CD14-positive monocyte (primary cell): Measurements from ENCODE around the gene LRRK1. TPM values are rescaled to one million over a fixed set of nuclear protein-coding genes. Genes with fewer than 3 reads are reported as not detected.
A peak's percentile ranks its signal among the peaks of the same experiment; 100 is the strongest.

Experiments
- DNase-seq, 3 donors: peaks; one replicate each; pipeline ENCODE4 v3.0.0-alpha.2; 2011 to 2022
- H2AFZ ChIP-seq: 2 replicates; pipeline ENCODE4 v1.6.0; 2012; ENCODE audit warnings: mild to moderate bottlenecking, low read depth, low read length, inconsistent platforms; ENCODE audit not compliant: insufficient read depth, poor library complexity, severe bottlenecking
- H3K27ac ChIP-seq, 2 donors: 1 replicate in 1 of 2; 2 replicates in 1 of 2; pipeline ENCODE4 v1.5.1; 2012 to 2013; ENCODE audit warnings: low read length in 2 of 2, control low read depth in 1 of 2, inconsistent platforms in 1 of 2, low read depth in 1 of 2, mild to moderate bottlenecking in 1 of 2
- H3K27me3 ChIP-seq, 2 donors: one replicate each; pipeline versions ENCODE4 v1.6.0 to v1.6.1; 2011 to 2013; ENCODE audit warnings: low read length in 2 of 2; ENCODE audit not compliant: control insufficient read depth in 2 of 2, insufficient read depth in 2 of 2
- H3K36me3 ChIP-seq, 2 donors: replicated peaks in 1 of 2; 1 replicate in 1 of 2; 2 replicates in 1 of 2; pipeline versions ENCODE4 v1.5.1 to v1.6.1; 2012 to 2013; ENCODE audit warnings: low read length in 2 of 2, control low read depth in 1 of 2, inconsistent platforms in 1 of 2, mild to moderate bottlenecking in 1 of 2; ENCODE audit not compliant: insufficient read depth in 2 of 2, control insufficient read depth in 1 of 2
- H3K4me1 ChIP-seq, 2 donors: 1 replicate in 1 of 2; 2 replicates in 1 of 2; pipeline versions ENCODE4 v1.5.1 to v1.6.1; 2012 to 2013; ENCODE audit warnings: low read length in 2 of 2, control low read depth in 1 of 2, inconsistent platforms in 1 of 2, mild to moderate bottlenecking in 1 of 2, moderate library complexity in 1 of 2; ENCODE audit not compliant: insufficient read depth in 2 of 2, control insufficient read depth in 1 of 2
- H3K4me2 ChIP-seq: replicated peaks from 2 replicates; pipeline ENCODE3; 2012; ENCODE audit warnings: low read length, moderate library complexity, mild to moderate bottlenecking; ENCODE audit not compliant: poor library complexity, severe bottlenecking; ENCODE audit errors: extremely low read depth
- H3K4me3 ChIP-seq, 3 experiments: fragments of 200-600 bp in 1 of 3; sonication (generic) in 1 of 3; replicated peaks in 1 of 3; 1 replicate in 2 of 3; 2 replicates in 1 of 3; pipeline ENCODE4 v1.5.1; 2011 to 2013; ENCODE audit warnings: low read length in 3 of 3, mild to moderate bottlenecking in 3 of 3, control low read depth in 2 of 3, low read depth in 2 of 3, inconsistent platforms in 1 of 3, moderate library complexity in 1 of 3
- H3K79me2 ChIP-seq: 2 replicates; pipeline ENCODE4 v1.6.0; 2012; ENCODE audit warnings: mild to moderate bottlenecking, control low read depth, inconsistent platforms, low read length, moderate library complexity; ENCODE audit not compliant: insufficient read depth
- H3K9ac ChIP-seq: 2 replicates; pipeline ENCODE4 v1.6.0; 2017; ENCODE audit warnings: low read length, mild to moderate bottlenecking; ENCODE audit not compliant: insufficient read depth, poor library complexity, severe bottlenecking
- H3K9me3 ChIP-seq, 2 donors: replicated peaks in 1 of 2; 1 replicate in 1 of 2; 2 replicates in 1 of 2; pipeline versions ENCODE4 v1.5.1 to v1.6.1; 2012 to 2013; ENCODE audit warnings: low read length in 2 of 2, control low read depth in 1 of 2; ENCODE audit not compliant: control insufficient read depth in 1 of 2, insufficient read depth in 1 of 2
- H4K20me1 ChIP-seq: 2 replicates; pipeline ENCODE4 v1.6.0; 2012; ENCODE audit warnings: mild to moderate bottlenecking, low read length, control low read depth, moderate library complexity; ENCODE audit not compliant: insufficient read depth
- H3K27ac Mint-ChIP-seq, 7 donors: one replicate each; pipeline ENCODE4 v1.8.0; 2020; ENCODE audit warnings: mild to moderate bottlenecking in 7 of 7, mixed read lengths in 7 of 7, moderate library complexity in 6 of 7, inconsistent platforms in 2 of 7
- H3K27me3 Mint-ChIP-seq, 3 donors: one replicate each; pipeline ENCODE4 v1.8.0; 2021 to 2022; ENCODE audit warnings: low read depth in 3 of 3, mild to moderate bottlenecking in 3 of 3, mixed read lengths in 3 of 3, moderate library complexity in 3 of 3, inconsistent platforms in 1 of 3
- H3K36me3 Mint-ChIP-seq, 2 donors: one replicate each; pipeline ENCODE4 v1.8.0; 2020; ENCODE audit warnings: mixed read lengths in 2 of 2, inconsistent platforms in 1 of 2, mild to moderate bottlenecking in 1 of 2
- H3K4me1 Mint-ChIP-seq: one replicate; pipeline ENCODE4 v1.8.0; 2020; ENCODE audit warnings: mild to moderate bottlenecking, mixed read lengths
- H3K4me3 Mint-ChIP-seq, 2 donors: one replicate each; pipeline ENCODE4 v1.8.0; 2020; ENCODE audit warnings: mild to moderate bottlenecking in 2 of 2, mixed read lengths in 2 of 2, moderate library complexity in 1 of 2
- H3K9me3 Mint-ChIP-seq, 7 donors: one replicate each; pipeline ENCODE4 v1.8.0; 2020 to 2022; ENCODE audit warnings: mixed read lengths in 7 of 7, mild to moderate bottlenecking in 6 of 7, moderate library complexity in 6 of 7, inconsistent platforms in 2 of 7
- CTCF ChIP-seq: fragments of 200-600 bp; IDR thresholded peaks from one replicate; pipeline ENCODE4 v1.8.0; 2022; ENCODE audit warnings: antibody characterized with exemption, mild to moderate bottlenecking
- WGBS: methylation state at CpG from one replicate; pipeline ENCODE4 v1.1.5; 2013; ENCODE audit warnings: missing lambda C conversion rate; ENCODE audit not compliant: insufficient coverage; 5-methylcytosine and 5-hydroxymethylcytosine counted together
- intact Hi-C, 2 donors: fragments of 100-400 bp; cut with micrococcal nuclease; formaldehyde crosslinking; loops; one replicate each; pipeline versions ENCODE4 v1.15.0 to v1.15.1; 2023
- polyA plus RNA-seq, 3 donors: library from polyadenylated mRNA; depleted of rRNA in 1 of 3; unstranded in 2 of 3; stranded (reverse) in 1 of 3; fragments of 300-500 nt in 2 of 3; fragments of >200 nt in 1 of 3; fragmentation: Illumina TruSeq in 2 of 3; gene quantifications; 1 replicate in 2 of 3; 2 replicates in 1 of 3; pipeline ENCODE4 v1.2.3, GENCODE V29; 2012 to 2021

LRRK1 gene
- polyA plus RNA-seq, 3 donors, result 1.7 to 18.9 (median 5.4) TPM

- Mint-ChIP-seq H3K4me1 (peaks cover 12% of the 10 kb centered on the region), H3K4me3 (no peak overlapping the region), H3K27me3 (no peaks in the 10 kb centered on the region), H3K27ac (peak overlapping the region in 1 of 7 donors; percentile 25), H3K36me3 (peaks cover 71 to 74% of the 10 kb centered on the region in 2 donors), H3K9me3 (no peaks in the 10 kb centered on the region)
- Histone ChIP-seq H3K4me3 (no peak overlapping the region), H3K79me2 (no peaks in the 10 kb centered on the region), H3K36me3 (peaks cover 35 to 72% of the 10 kb centered on the region in 2 donors), H3K27ac (no peak overlapping the region), H3K27me3 (no peaks in the 10 kb centered on the region), H3K4me1 (peaks cover 8 to 9% of the 10 kb centered on the region in 2 donors), H3K4me2 (no peak overlapping the region), H2AFZ (no peak overlapping the region), H4K20me1 (no peaks in the 10 kb centered on the region), H3K9me3 (no peaks in the 10 kb centered on the region), H3K9ac (no peak overlapping the region)
- DNase-seq, result no peak
- intact Hi-C loops, result no loop called here
- TF ChIP-seq CTCF, result no peak
- WGBS, result no CpG with 5 or more reads among the region's 1 CpG
Measured at GRCh38 chr15:100998630-100999029, 79.5 kb downstream of the LRRK1 start.

- H3K27me3 Mint-ChIP-seq, result no peaks in the 10 kb centered on the region
- no peak overlapping the region for H3K27ac ChIP-seq
- H3K4me3 ChIP-seq, result no peak overlapping the region
- peaks cover 8 to 9% of the 10 kb centered on the region in 2 donors for H3K4me1 ChIP-seq
- peaks cover 35 to 72% of the 10 kb centered on the region in 2 donors for H3K36me3 ChIP-seq
- DNase-seq, result no peak
- no peaks in the 10 kb centered on the region for H3K9me3 ChIP-seq
- H3K27ac Mint-ChIP-seq, result no peak overlapping the region
- no peaks in the 10 kb centered on the region for H3K79me2 ChIP-seq
- WGBS, result 100% methylated on average over 1 of the region's 3 CpGs
- H2AFZ ChIP-seq, result no peak overlapping the region
- no peak overlapping the region for H3K4me2 ChIP-seq
- H3K9me3 Mint-ChIP-seq, result peaks cover 0 to 1% (median 0%) of the 10 kb centered on the region in 7 donors
- no peaks in the 10 kb centered on the region for H3K27me3 ChIP-seq
- H4K20me1 ChIP-seq, result no peaks in the 10 kb centered on the region
- H3K36me3 Mint-ChIP-seq, result peaks cover 73% of the 10 kb centered on the region in 2 donors
- H3K4me1 Mint-ChIP-seq, result peaks cover 9% of the 10 kb centered on the region
- intact Hi-C loops, result no loop called here
- H3K4me3 Mint-ChIP-seq, result no peak overlapping the region
- H3K9ac ChIP-seq, result no peak overlapping the region
- no peak for TF ChIP-seq CTCF
Measured at GRCh38 chr15:100999369-100999768, 80.2 kb downstream of the LRRK1 start.
